ENCODE measurements around the gene MAGEA11. TPM values are rescaled to one million over a fixed set of nuclear protein-coding genes. Genes with fewer than 3 reads are reported as not detected.

The MAGEA11 gene
- polyA plus RNA-seq (2012; ENCODE audit: insufficient read length, low read depth), result not detected

- no peak for TF ChIP-seq TAF1 (IDR thresholded peaks at IDR 0.05; ENCODE audit: borderline replicate concordance, insufficient read depth, low read length)
- TF ChIP-seq REST (IDR thresholded peaks at IDR 0.05; ENCODE audit: insufficient read depth in 1 of 2, low read depth in 2 of 2, low read length in 2 of 2), result no peak
- TF ChIP-seq FOXP2 (optimal IDR thresholded peaks at IDR 0.05; ENCODE audit: borderline replicate concordance, extremely low read depth, extremely low read length, insufficient read depth), result no peak
- no peak for TF ChIP-seq POLR2AphosphoS5 (IDR thresholded peaks at IDR 0.05; ENCODE audit: low read depth, low read length)
- TF ChIP-seq SIN3A (IDR thresholded peaks at IDR 0.05; ENCODE audit: borderline replicate concordance, insufficient read depth, low read length), result no peak
Observed at GRCh38 chrX:149711545-149712236, at the start of gene MAGEA11. MAGEA11 (plus strand) TSS chrX:149712060; CDS start chrX:149713160, 1,100 bp downstream.

GRCh38 chrX:149681182-149681581, 30.7 kb upstream of the MAGEA11 start:
- no peak for TF ChIP-seq SIN3A (IDR thresholded peaks at IDR 0.05; ENCODE audit: borderline replicate concordance, insufficient read depth, low read length)

- TF ChIP-seq FOXP2 (optimal IDR thresholded peaks at IDR 0.05; ENCODE audit: borderline replicate concordance, extremely low read depth, extremely low read length, insufficient read depth) (no peak), TAF1 (IDR thresholded peaks at IDR 0.05; ENCODE audit: borderline replicate concordance, insufficient read depth, low read length) (no peak), REST (IDR thresholded peaks at IDR 0.05; ENCODE audit: insufficient read depth in 1 of 2, low read depth in 2 of 2, low read length in 2 of 2) (no peak), SIN3A (IDR thresholded peaks at IDR 0.05; ENCODE audit: borderline replicate concordance, insufficient read depth, low read length) (no peak), POLR2AphosphoS5 (IDR thresholded peaks at IDR 0.05; ENCODE audit: low read depth, low read length) (no peak)
Observed at GRCh38 chrX:149682031-149682430, 29.8 kb upstream of the MAGEA11 start.

GRCh38 chrX:149682956-149683947, 28.6 kb upstream of the MAGEA11 start:
- no peak for TF ChIP-seq POLR2AphosphoS5 (IDR thresholded peaks at IDR 0.05; ENCODE audit: low read depth, low read length)
- no peak for TF ChIP-seq TAF1 (IDR thresholded peaks at IDR 0.05; ENCODE audit: borderline replicate concordance, insufficient read depth, low read length)
- TF ChIP-seq FOXP2 (optimal IDR thresholded peaks at IDR 0.05; ENCODE audit: borderline replicate concordance, extremely low read depth, extremely low read length, insufficient read depth), result no peak
- no peak for TF ChIP-seq SIN3A (IDR thresholded peaks at IDR 0.05; ENCODE audit: borderline replicate concordance, insufficient read depth, low read length)
- no peak for TF ChIP-seq REST (IDR thresholded peaks at IDR 0.05; ENCODE audit: insufficient read depth in 1 of 2, low read depth in 2 of 2, low read length in 2 of 2)

GRCh38 chrX:149683966-149684730, 27.7 kb upstream of the MAGEA11 start:
- TF ChIP-seq REST (IDR thresholded peaks at IDR 0.05; ENCODE audit: insufficient read depth in 1 of 2, low read depth in 2 of 2, low read length in 2 of 2), result no peak
- no peak for TF ChIP-seq TAF1 (IDR thresholded peaks at IDR 0.05; ENCODE audit: borderline replicate concordance, insufficient read depth, low read length)
- TF ChIP-seq SIN3A (IDR thresholded peaks at IDR 0.05; ENCODE audit: borderline replicate concordance, insufficient read depth, low read length), result no peak
